T-cell (primary cell): ENCODE results near the gene FRMD3. TPM values are rescaled to one million over a fixed set of nuclear protein-coding genes. Genes with fewer than 3 reads are reported as not detected.

Experiments
- ATAC-seq, 4 experiments: fragments of 200-7000 bp in 3 of 4; fragments of 150-1000 bp in 1 of 4; cut with Tn5 transposase; replicated peaks in 1 of 4; 1 replicate in 3 of 4; 2 replicates in 1 of 4; pipeline ENCODE4 v1.10.0; 2021; ENCODE audit warnings: moderate library complexity in 3 of 4, mild to moderate bottlenecking in 2 of 4, moderate number of reproducible peaks in 1 of 4
- CTCF ChIA-PET, 2 donors: fragments of 300-600 bp; sonication (Branson Sonifier 250); formaldehyde crosslinking; loops; one replicate each; lab custom pipeline; 2022; ENCODE audit warnings: antibody characterized with exemption in 2 of 2; lab: Charles Lee
- POLR2A ChIA-PET, 2 donors: fragments of 300-600 bp; sonication (Branson Sonifier 250); formaldehyde crosslinking; loops; one replicate each; lab custom pipeline; 2022; ENCODE audit warnings: antibody characterized with exemption in 2 of 2; lab: Charles Lee
- DNase-seq, 35 experiments: peaks; one replicate each; pipeline versions ENCODE4 v3.0.0 to v3.0.0-alpha.2; 2013 to 2023
- H3K27ac ChIP-seq: one replicate; pipeline ENCODE4 v1.5.1; 2013; ENCODE audit warnings: low read length
- H3K27me3 ChIP-seq, 2 experiments: replicated peaks in 1 of 2; 1 replicate in 1 of 2; 2 replicates in 1 of 2; pipeline versions ENCODE4 v1.6.1 to v1.7.0; 2013; ENCODE audit warnings: low read length in 1 of 2, mixed read lengths in 1 of 2; ENCODE audit not compliant: control insufficient read depth in 2 of 2, insufficient read depth in 2 of 2; ENCODE audit errors: extremely low read depth in 1 of 2
- H3K36me3 ChIP-seq, 2 donors: 1 replicate in 1 of 2; 2 replicates in 1 of 2; pipeline versions ENCODE4 v1.6.1 to v1.7.0; 2013; ENCODE audit warnings: low read length in 1 of 2; ENCODE audit not compliant: control insufficient read depth in 2 of 2, insufficient read depth in 1 of 2; ENCODE audit errors: extremely low read depth in 1 of 2
- H3K4me1 ChIP-seq, 2 experiments: 1 replicate in 1 of 2; 2 replicates in 1 of 2; pipeline versions ENCODE4 v1.6.1 to v1.7.0; 2013; ENCODE audit warnings: low read length in 2 of 2, mixed read lengths in 1 of 2; ENCODE audit not compliant: insufficient read depth in 2 of 2, control insufficient read depth in 1 of 2; ENCODE audit errors: extremely low read depth in 1 of 2
- H3K4me3 ChIP-seq, 2 donors: 1 replicate in 1 of 2; 2 replicates in 1 of 2; pipeline versions ENCODE4 v1.5.1 to v1.7.0; 2013; ENCODE audit warnings: mild to moderate bottlenecking in 2 of 2, low read length in 1 of 2, moderate library complexity in 1 of 2; ENCODE audit not compliant: control insufficient read depth in 1 of 2; ENCODE audit errors: extremely low read depth in 1 of 2
- H3K9me3 ChIP-seq: 2 replicates; pipeline ENCODE4 v1.7.0; 2013
- H3K27ac Mint-ChIP-seq, 2 donors: one replicate each; pipeline ENCODE4 v1.8.0; 2020 to 2021; ENCODE audit warnings: mild to moderate bottlenecking in 2 of 2, mixed read lengths in 2 of 2
- H3K27me3 Mint-ChIP-seq, 2 donors: one replicate each; pipeline ENCODE4 v1.8.0; 2021 to 2022; ENCODE audit warnings: mixed read lengths in 2 of 2
- H3K36me3 Mint-ChIP-seq: one replicate; pipeline ENCODE4 v1.8.0; 2021; ENCODE audit warnings: mixed read lengths
- H3K4me1 Mint-ChIP-seq, 3 donors: one replicate each; pipeline ENCODE4 v1.8.0; 2020 to 2022; ENCODE audit warnings: mixed read lengths in 3 of 3, mild to moderate bottlenecking in 1 of 3
- H3K4me3 Mint-ChIP-seq, 3 donors: one replicate each; pipeline ENCODE4 v1.8.0; 2020 to 2022; ENCODE audit warnings: mild to moderate bottlenecking in 3 of 3, mixed read lengths in 3 of 3, moderate library complexity in 3 of 3
- H3K9me3 Mint-ChIP-seq, 3 donors: one replicate each; pipeline ENCODE4 v1.8.0; 2020 to 2022; ENCODE audit warnings: mixed read lengths in 3 of 3
- WGBS: methylation state at CpG from one replicate; pipeline ENCODE4 v1.1.5; 2013; ENCODE audit warnings: missing lambda C conversion rate; ENCODE audit not compliant: insufficient coverage; 5-methylcytosine and 5-hydroxymethylcytosine counted together
- total RNA-seq, 35 experiments: library from RNA in 6 of 35; stranded (reverse) in 6 of 35; fragments of 120-200 nt in 1 of 35; gene quantifications; one replicate each; pipeline versions ENCODE4 v1.2.1 to v1.2.4 and lab custom pipeline; 2013 to 2026

FRMD3 gene
- total RNA-seq, 5 donors from 2014 or later (not counting 1 experiment from before 2014, with no cell fraction given), result 0.35 to 1.2 (median 0.55) TPM

DNA sequence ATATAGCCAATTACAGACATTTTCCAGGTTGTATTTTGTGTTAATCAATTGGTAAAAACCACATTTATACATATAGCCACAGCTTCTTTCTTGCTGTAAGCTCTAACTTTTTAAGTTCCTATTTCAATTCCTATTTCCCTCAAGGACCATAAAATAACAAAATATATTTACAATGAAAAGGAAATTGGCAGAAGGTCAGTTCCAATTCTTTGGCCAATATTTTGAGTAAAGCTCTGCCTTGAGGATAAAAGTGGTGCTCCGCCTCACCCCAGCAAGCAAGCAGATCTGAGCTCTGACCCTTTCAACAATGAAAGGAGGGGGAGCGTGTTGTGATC, 271.9 kb downstream of the FRMD3 start:
- ATAC-seq, result no peak
- H3K27ac Mint-ChIP-seq, result no peak overlapping the region
- H3K36me3 Mint-ChIP-seq, result no peaks in the 10 kb centered on the region
- no peaks in the 10 kb centered on the region for H3K27me3 Mint-ChIP-seq
- no peaks in the 10 kb centered on the region for H3K4me1 Mint-ChIP-seq
- no peak overlapping the region for H3K4me3 ChIP-seq
- H3K4me3 Mint-ChIP-seq, result no peak overlapping the region
- WGBS, result no CpG with 5 or more reads among the region's 2 CpGs
- DNase-seq, result no peak
- H3K4me1 ChIP-seq, result no peaks in the 10 kb centered on the region
- CTCF ChIA-PET, result no interaction called here
- H3K27ac ChIP-seq, result no peak overlapping the region
- no peaks in the 10 kb centered on the region for H3K9me3 ChIP-seq
- no peaks in the 10 kb centered on the region for H3K9me3 Mint-ChIP-seq
- POLR2A ChIA-PET, result no interaction called here
- no peaks in the 10 kb centered on the region for H3K27me3 ChIP-seq
- no peaks in the 10 kb centered on the region for H3K36me3 ChIP-seq

DNA sequence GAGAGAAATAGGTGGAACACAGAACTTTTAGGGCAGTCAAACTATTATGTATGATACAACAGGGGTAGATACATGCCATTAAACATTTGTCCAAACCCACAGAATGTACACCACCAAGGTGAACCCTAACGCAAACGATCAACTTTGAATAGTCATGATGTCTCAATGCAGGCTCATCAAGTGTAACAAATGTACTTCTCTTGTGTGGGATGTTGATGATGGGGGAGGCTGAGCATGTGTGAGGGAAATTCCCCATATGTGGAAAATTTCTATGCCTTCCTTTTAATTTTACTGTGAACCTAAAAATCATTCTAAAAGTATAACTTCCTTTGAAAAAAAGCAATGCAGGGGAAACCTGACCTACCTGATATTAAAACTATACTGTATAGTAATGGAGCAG, 273.9 kb downstream of the FRMD3 start:
- no peaks in the 10 kb centered on the region for H3K9me3 ChIP-seq
- H3K27me3 ChIP-seq, result no peaks in the 10 kb centered on the region
- H3K4me1 ChIP-seq, result no peaks in the 10 kb centered on the region
- Mint-ChIP-seq H3K4me1 (no peaks in the 10 kb centered on the region), H3K27me3 (no peaks in the 10 kb centered on the region), H3K36me3 (no peaks in the 10 kb centered on the region), H3K9me3 (no peaks in the 10 kb centered on the region), H3K4me3 (no peak overlapping the region), H3K27ac (no peak overlapping the region)
- CTCF ChIA-PET, result no interaction called here
- no peak overlapping the region for H3K4me3 ChIP-seq
- H3K27ac ChIP-seq, result no peak overlapping the region
- POLR2A ChIA-PET, result no interaction called here
- ATAC-seq (no peak), DNase-seq (no peak)
- WGBS, result no CpG with 5 or more reads among the region's 2 CpGs
- no peaks in the 10 kb centered on the region for H3K36me3 ChIP-seq

GRCh38 chr9:83259558-83259957, 278.6 kb downstream of the FRMD3 start:
- Mint-ChIP-seq H3K27me3 (no peaks in the 10 kb centered on the region), H3K4me3 (no peak overlapping the region), H3K4me1 (no peaks in the 10 kb centered on the region), H3K9me3 (peaks cover 0 to under 1% (median 0%) of the 10 kb centered on the region in 3 donors), H3K36me3 (no peaks in the 10 kb centered on the region), H3K27ac (no peak overlapping the region)
- ChIA-PET CTCF (no interaction called here), POLR2A (no interaction called here)
- ATAC-seq, result no peak
- DNase-seq, result no peak
- Histone ChIP-seq H3K27ac (no peak overlapping the region), H3K9me3 (no peaks in the 10 kb centered on the region), H3K4me1 (no peaks in the 10 kb centered on the region), H3K27me3 (no peaks in the 10 kb centered on the region), H3K36me3 (no peaks in the 10 kb centered on the region), H3K4me3 (no peak overlapping the region)
- WGBS, result no CpG with 5 or more reads among the region's 1 CpG

DNA sequence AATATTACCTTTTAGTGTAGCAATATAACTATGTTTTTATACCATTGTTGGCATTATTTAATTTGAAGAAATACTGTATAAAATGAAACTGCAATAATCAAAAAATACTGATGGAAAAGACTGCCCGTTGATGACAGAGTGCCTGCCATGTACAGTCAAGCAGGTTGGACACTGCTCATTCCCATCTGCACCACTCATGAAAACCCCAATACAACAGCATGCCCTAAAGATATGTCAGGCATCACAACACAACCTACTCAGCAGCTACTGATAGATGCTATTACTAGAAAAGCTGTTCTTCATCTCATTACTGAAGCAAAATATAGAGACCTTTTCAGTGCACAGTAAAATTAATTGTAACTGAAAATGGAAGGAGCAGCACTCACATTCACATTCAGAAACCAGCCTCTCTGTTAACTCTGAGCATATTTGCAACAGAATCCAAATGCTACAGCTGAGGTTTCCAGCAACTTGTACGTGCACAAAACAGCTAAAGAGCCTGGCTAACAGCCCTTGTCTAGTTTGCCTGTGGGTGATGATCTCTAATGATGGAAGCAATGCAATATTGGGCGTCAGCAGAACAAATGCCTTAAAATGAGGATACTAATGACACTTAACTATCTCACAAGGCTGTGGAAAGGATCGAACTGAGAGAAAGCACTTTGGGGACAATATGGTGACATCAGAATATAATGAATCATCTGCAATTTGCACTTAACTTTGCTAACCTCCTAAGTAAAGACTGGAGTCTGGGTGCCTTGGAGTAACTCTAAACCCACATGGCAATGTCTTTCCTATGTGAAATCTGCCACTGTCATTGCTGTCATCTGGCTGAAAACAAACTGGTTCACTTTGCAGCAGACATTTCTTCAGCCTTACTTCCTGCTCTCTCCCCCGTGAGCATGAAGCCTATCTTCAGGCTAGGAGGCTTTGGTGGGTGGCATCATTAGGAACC, 280.0 kb downstream of the FRMD3 start:
- ChIA-PET POLR2A (no interaction called here), CTCF (no interaction called here)
- no peaks in the 10 kb centered on the region for H3K27me3 Mint-ChIP-seq
- H3K27ac ChIP-seq, result no peak overlapping the region
- H3K27ac Mint-ChIP-seq, result no peak overlapping the region
- H3K36me3 ChIP-seq, result no peaks in the 10 kb centered on the region
- no peaks in the 10 kb centered on the region for H3K4me1 Mint-ChIP-seq
- H3K9me3 ChIP-seq, result no peaks in the 10 kb centered on the region
- H3K36me3 Mint-ChIP-seq, result no peaks in the 10 kb centered on the region
- no peaks in the 10 kb centered on the region for H3K4me1 ChIP-seq
- no peak overlapping the region for H3K4me3 Mint-ChIP-seq
- H3K27me3 ChIP-seq, result no peaks in the 10 kb centered on the region
- peaks cover 0 to 6% (median 5%) of the 10 kb centered on the region in 3 donors for H3K9me3 Mint-ChIP-seq
- ATAC-seq, result no peak
- WGBS, result 83% methylated on average over 1 of the region's 5 CpGs
- no peak for DNase-seq
- H3K4me3 ChIP-seq, result no peak overlapping the region

GRCh38 chr9:83247732-83248131, 290.5 kb downstream of the FRMD3 start:
- Histone ChIP-seq H3K9me3 (no peaks in the 10 kb centered on the region), H3K27me3 (no peaks in the 10 kb centered on the region), H3K4me1 (no peaks in the 10 kb centered on the region), H3K27ac (no peak overlapping the region), H3K36me3 (no peaks in the 10 kb centered on the region), H3K4me3 (no peak overlapping the region)
- CTCF ChIA-PET, result no interaction called here
- Mint-ChIP-seq H3K27ac (no peak overlapping the region), H3K36me3 (no peaks in the 10 kb centered on the region), H3K27me3 (peaks cover 0 to 10% of the 10 kb centered on the region in 2 donors), H3K4me1 (no peaks in the 10 kb centered on the region), H3K9me3 (peaks cover 13 to 18% (median 17%) of the 10 kb centered on the region in 3 donors), H3K4me3 (no peak overlapping the region)
- no peak for ATAC-seq
- no peak for DNase-seq
- POLR2A ChIA-PET, result no interaction called here
- WGBS, result 60% methylated on average over 3 of the region's 4 CpGs

GRCh38 chr9:83245979-83246659, 292.1 kb downstream of the FRMD3 start:
- ChIA-PET CTCF (no interaction called here), POLR2A (interaction anchor here in 1 of 2 donors (0.8 kb wide), 1 partner anchor 13 kb away, joined by 4 read pairs; no protein-coding TSS in a partner anchor)
- Mint-ChIP-seq H3K27me3 (no peaks in the 10 kb centered on the region), H3K27ac (no peak overlapping the region), H3K4me3 (no peak overlapping the region), H3K4me1 (no peaks in the 10 kb centered on the region), H3K9me3 (peaks cover 0 to 6% (median 2%) of the 10 kb centered on the region in 3 donors), H3K36me3 (no peaks in the 10 kb centered on the region)
- ATAC-seq (no peak), DNase-seq (no peak)
- WGBS, result no CpG with 5 or more reads among the region's 5 CpGs
- H3K27ac ChIP-seq, result no peak overlapping the region
- H3K9me3 ChIP-seq, result no peaks in the 10 kb centered on the region
- no peaks in the 10 kb centered on the region for H3K36me3 ChIP-seq
- H3K27me3 ChIP-seq, result no peaks in the 10 kb centered on the region
- H3K4me1 ChIP-seq, result no peaks in the 10 kb centered on the region
- no peak overlapping the region for H3K4me3 ChIP-seq
